ENCODE measurements around the gene CEP70.

- TF ChIP-seq CTCF (IDR thresholded peaks at IDR 0.05) (no peak), POLR2A (IDR thresholded peaks at IDR 0.05) (no peak)
Measured at GRCh38 chr3:138463724-138464490, 130.2 kb downstream of the CEP70 start.
